ENCODE results near the gene DCST2.

- TF ChIP-seq CTCF (IDR thresholded peaks at IDR 0.05) (no peak), POLR2A (IDR thresholded peaks at IDR 0.05) (no peak)
Measured at GRCh38 chr1:155019377-155020245, 14.0 kb downstream of the DCST2 start.
